Neutrophil (primary cell): ENCODE data around the gene SLC35C1.

Experiments
- H3K27ac ChIP-seq: fragments of 200-600 bp; sonication (generic); 2 replicates; pipeline ENCODE4 v1.5.1; 2016; ENCODE audit warnings: mild to moderate bottlenecking, moderate library complexity
- H3K27me3 ChIP-seq: fragments of 200-600 bp; sonication (generic); 2 replicates; pipeline ENCODE4 v1.6.0; 2016; ENCODE audit warnings: mild to moderate bottlenecking
- H3K36me3 ChIP-seq: fragments of 200-600 bp; sonication (generic); 2 replicates; pipeline ENCODE4 v1.5.1; 2017
- H3K4me1 ChIP-seq, 2 experiments: fragments of 200-600 bp in 1 of 2; sonication (generic) in 1 of 2; 1 replicate in 1 of 2; 2 replicates in 1 of 2; pipeline versions ENCODE4 v1.5.1 to v1.6.1; 2013 to 2016; ENCODE audit warnings: low read depth in 1 of 2, low read length in 1 of 2, mild to moderate bottlenecking in 1 of 2, moderate library complexity in 1 of 2; ENCODE audit not compliant: control insufficient read depth in 1 of 2, insufficient read depth in 1 of 2
- H3K4me3 ChIP-seq, 2 experiments: fragments of 200-600 bp in 1 of 2; sonication (generic) in 1 of 2; 1 replicate in 1 of 2; 2 replicates in 1 of 2; pipeline ENCODE4 v1.5.1; 2013 to 2016; ENCODE audit warnings: low read depth in 1 of 2, low read length in 1 of 2, mild to moderate bottlenecking in 1 of 2, moderate library complexity in 1 of 2
- H3K9me3 ChIP-seq: fragments of 200-600 bp; sonication (generic); 2 replicates; pipeline ENCODE4 v1.5.1; 2016
- TF ChIP-seq, protein P1 (sequence below): fragments of 200-600 bp; sonication (generic); IDR thresholded peaks from 2 replicates; pipeline ENCODE4 v1.5.1; 2016; ENCODE audit warnings: antibody characterized with exemption

Gene SLC35C1

DNA sequence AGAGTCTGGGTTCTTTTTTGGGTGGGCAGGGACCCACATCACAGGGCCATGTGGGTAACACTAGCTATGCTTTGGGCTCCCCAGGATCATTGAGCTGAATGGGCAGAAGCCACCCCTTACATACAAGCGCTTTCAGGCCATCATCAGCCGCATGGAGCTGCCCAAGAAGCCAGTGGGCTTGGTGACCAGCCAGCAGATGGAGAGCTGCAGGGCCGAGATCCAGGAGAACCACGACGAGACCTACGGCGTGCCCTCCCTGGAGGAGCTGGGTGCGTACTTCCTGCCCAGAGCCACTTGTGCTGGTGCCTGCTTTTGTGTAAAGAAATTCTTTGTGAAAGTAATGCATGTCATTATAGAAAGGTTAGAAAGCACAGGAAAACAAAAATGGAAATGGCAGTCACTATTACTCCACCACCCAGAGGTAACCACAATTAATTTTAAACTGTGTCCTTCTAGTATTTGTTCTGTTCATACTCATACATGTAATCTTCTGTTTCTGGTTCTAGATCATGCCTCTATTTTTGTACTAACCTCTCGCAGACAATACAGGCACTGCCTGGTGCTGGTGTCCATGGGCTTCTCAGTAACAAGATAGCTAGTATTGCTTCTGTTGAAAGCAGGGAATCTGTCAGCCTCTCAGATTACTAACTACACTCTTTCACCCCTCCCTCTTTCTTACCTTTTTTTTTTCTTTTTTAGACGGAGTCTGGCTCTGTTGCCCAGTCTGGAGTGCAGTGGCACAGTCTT lies 56.0 kb downstream of the SLC35C1 start:
- no peaks in the 10 kb centered on the region for H3K9me3 ChIP-seq
- peaks cover 93% of the 10 kb centered on the region for H3K36me3 ChIP-seq
- H3K27ac ChIP-seq = no peak overlapping the region
- TF ChIP-seq, protein P1, sequence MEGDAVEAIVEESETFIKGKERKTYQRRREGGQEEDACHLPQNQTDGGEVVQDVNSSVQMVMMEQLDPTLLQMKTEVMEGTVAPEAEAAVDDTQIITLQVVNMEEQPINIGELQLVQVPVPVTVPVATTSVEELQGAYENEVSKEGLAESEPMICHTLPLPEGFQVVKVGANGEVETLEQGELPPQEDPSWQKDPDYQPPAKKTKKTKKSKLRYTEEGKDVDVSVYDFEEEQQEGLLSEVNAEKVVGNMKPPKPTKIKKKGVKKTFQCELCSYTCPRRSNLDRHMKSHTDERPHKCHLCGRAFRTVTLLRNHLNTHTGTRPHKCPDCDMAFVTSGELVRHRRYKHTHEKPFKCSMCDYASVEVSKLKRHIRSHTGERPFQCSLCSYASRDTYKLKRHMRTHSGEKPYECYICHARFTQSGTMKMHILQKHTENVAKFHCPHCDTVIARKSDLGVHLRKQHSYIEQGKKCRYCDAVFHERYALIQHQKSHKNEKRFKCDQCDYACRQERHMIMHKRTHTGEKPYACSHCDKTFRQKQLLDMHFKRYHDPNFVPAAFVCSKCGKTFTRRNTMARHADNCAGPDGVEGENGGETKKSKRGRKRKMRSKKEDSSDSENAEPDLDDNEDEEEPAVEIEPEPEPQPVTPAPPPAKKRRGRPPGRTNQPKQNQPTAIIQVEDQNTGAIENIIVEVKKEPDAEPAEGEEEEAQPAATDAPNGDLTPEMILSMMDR = no peak
- H3K4me3 ChIP-seq = no peak overlapping the region
- no peaks in the 10 kb centered on the region for H3K27me3 ChIP-seq
- H3K4me1 ChIP-seq = peaks cover 0 to 2% of the 10 kb centered on the region in 2 experiments
